HG03108 (cell line): ENCODE results near the gene KRT20.
"Not testable (repeated sequence)": the region's sequence is repeated elsewhere in the genome, so short reads cannot be mapped to it uniquely, and the experiment has no call there.

Experiments used
- ATAC-seq: cut with Tn5 transposase; IDR thresholded peaks from one replicate; pipeline ENCODE4 v1.9.1; 2021; ENCODE audit warnings: moderate library complexity; ENCODE audit not compliant: unreplicated experiment

KRT20 gene

GRCh38 chr17:40900809-40901356 is 15.8 kb upstream of the KRT20 start:
- no peak for ATAC-seq

GRCh38 chr17:40896916-40897455 is 11.9 kb upstream of the KRT20 start:
- ATAC-seq = no peak

- ATAC-seq = no peak
These were observed 10.2 kb upstream of the KRT20 start for GRCh38 chr17:40895106-40895730.

GRCh38 chr17:40888196-40888720 is 3.2 kb upstream of the KRT20 start:
- no peak for ATAC-seq

- ATAC-seq = no peak
These were observed 1.0 kb upstream of the KRT20 start for GRCh38 chr17:40886090-40886489.

- ATAC-seq = no peak
These were observed 1.3 kb downstream of the KRT20 start for GRCh38 chr17:40883626-40884334.

- ATAC-seq = no peak
These were observed 2.0 kb downstream of the KRT20 start for GRCh38 chr17:40883031-40883430.

- no peak for ATAC-seq
These were observed 6.0 kb downstream of the KRT20 start for GRCh38 chr17:40879026-40879425.

GRCh38 chr17:40878044-40878443 is 7.0 kb downstream of the KRT20 start:
- ATAC-seq = no peak

GRCh38 chr17:40873801-40874200 is 11.2 kb downstream of the KRT20 start:
- no peak for ATAC-seq

GRCh38 chr17:40873255-40873654 is 11.8 kb downstream of the KRT20 start:
- ATAC-seq = no peak

GRCh38 chr17:40872416-40872815 is 12.6 kb downstream of the KRT20 start:
- ATAC-seq = no peak

- ATAC-seq = no peak
These were observed 13.7 kb downstream of the KRT20 start for GRCh38 chr17:40871316-40871715.

- no peak for ATAC-seq
These were observed 14.9 kb downstream of the KRT20 start for GRCh38 chr17:40870136-40870535.

GRCh38 chr17:40866838-40867237 is 18.2 kb downstream of the KRT20 start, which contains the start of gene KRT12:
Gene KRT12, minus strand, starts transcription at chr17:40867223. Its CDS starts 37 bp downstream, at chr17:40867186.
- ATAC-seq = no peak

- no peak for ATAC-seq
These were observed 20.2 kb downstream of the KRT20 start for GRCh38 chr17:40864661-40865390.

GRCh38 chr17:40862985-40863733 is 21.9 kb downstream of the KRT20 start:
- no peak for ATAC-seq

GRCh38 chr17:40859536-40859935 is 25.5 kb downstream of the KRT20 start:
- no peak for ATAC-seq

GRCh38 chr17:40858667-40859066 is 26.4 kb downstream of the KRT20 start:
- ATAC-seq = not testable (repeated sequence)

GRCh38 chr17:40857535-40857934 is 27.5 kb downstream of the KRT20 start:
- no peak for ATAC-seq
